ENCODE data around the gene COMMD6.

Gene COMMD6

GRCh38 chr13:75530549-75530961 is 7.1 kb downstream of the COMMD6 start:
- DNase-seq (ENCODE audit: extremely low read depth, low read depth): no peak
- no peak for TF ChIP-seq CTCF (IDR thresholded peaks at IDR 0.05; ENCODE audit: low read depth, low read length, missing control alignments)

GRCh38 chr13:75521956-75522355 is 15.7 kb downstream of the COMMD6 start:
- no peak overlapping the region for H3K4me3 ChIP-seq (replicated peaks; ENCODE audit: low read depth, low read length)
- DNase-seq (ENCODE audit: extremely low read depth, low read depth): no peak
- no peak for TF ChIP-seq CTCF (IDR thresholded peaks at IDR 0.05; ENCODE audit: low read depth, low read length, missing control alignments)

More at GRCh38 chr13:75530549-75530961, 7.1 kb downstream of the COMMD6 start:
- H3K4me3 ChIP-seq (replicated peaks; ENCODE audit: low read depth, low read length): no peak overlapping the region

- TF ChIP-seq CTCF (IDR thresholded peaks at IDR 0.05; ENCODE audit: low read depth, low read length, missing control alignments): no peak
- H3K4me3 ChIP-seq (replicated peaks; ENCODE audit: low read depth, low read length): no peak overlapping the region
- no peak for DNase-seq (ENCODE audit: extremely low read depth, low read depth)
Measured at GRCh38 chr13:75518439-75519088, 19.1 kb downstream of the COMMD6 start.

- no peak for DNase-seq (ENCODE audit: extremely low read depth, low read depth)
- no peak overlapping the region for H3K4me3 ChIP-seq (replicated peaks; ENCODE audit: low read depth, low read length)
- no peak for TF ChIP-seq CTCF (IDR thresholded peaks at IDR 0.05; ENCODE audit: low read depth, low read length, missing control alignments)
Measured at GRCh38 chr13:75514080-75514995, 23.3 kb downstream of the COMMD6 start.

- DNase-seq (ENCODE audit: extremely low read depth, low read depth): no peak
- no peak overlapping the region for H3K4me3 ChIP-seq (replicated peaks; ENCODE audit: low read depth, low read length)
- TF ChIP-seq CTCF (IDR thresholded peaks at IDR 0.05; ENCODE audit: low read depth, low read length, missing control alignments): no peak
Measured at GRCh38 chr13:75513271-75513670, 24.4 kb downstream of the COMMD6 start.

- DNase-seq (ENCODE audit: extremely low read depth, low read depth): no peak
- TF ChIP-seq CTCF (IDR thresholded peaks at IDR 0.05; ENCODE audit: low read depth, low read length, missing control alignments): no peak
- no peak overlapping the region for H3K4me3 ChIP-seq (replicated peaks; ENCODE audit: low read depth, low read length)
Measured at GRCh38 chr13:75512253-75512652, 25.4 kb downstream of the COMMD6 start.
